DOHH2 (cell line): Measurements from ENCODE around the gene KRT37.

Experiments used
- CTCF ChIP-seq: fragments of 200-600 bp; sonication (generic); IDR thresholded peaks from one replicate; pipeline ENCODE4 v1.5.1; 2014; ENCODE audit warnings: antibody characterized with exemption, mild to moderate bottlenecking, low read depth, low read length; ENCODE audit not compliant: poor library complexity, severe bottlenecking
- EZH2phosphoT487 ChIP-seq: fragments of 200-600 bp; sonication (generic); IDR thresholded peaks from 2 replicates; pipeline ENCODE4 v1.6.1; 2017; ENCODE audit warnings: borderline replicate concordance, mild to moderate bottlenecking, antibody characterized with exemption, low read length, moderate library complexity, mixed read lengths

DNA sequence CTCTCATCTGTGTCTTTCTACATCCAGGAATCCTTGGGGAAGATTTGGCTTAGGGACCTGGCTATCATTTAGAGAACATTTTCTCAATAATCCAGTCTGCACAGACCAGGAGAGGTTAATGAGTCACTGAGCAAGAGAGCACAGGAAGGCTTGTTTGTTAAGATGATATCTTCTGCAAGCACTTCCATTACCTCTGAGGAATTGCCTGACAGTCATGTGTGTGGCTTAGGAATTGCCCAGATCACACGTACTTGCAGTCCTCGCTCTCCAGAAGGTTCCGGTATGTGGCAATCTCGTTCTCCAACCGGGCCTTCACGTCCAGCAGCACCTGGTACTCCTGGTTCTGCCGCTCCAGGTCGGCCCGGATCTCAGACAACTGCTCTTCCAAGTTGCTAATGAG, 3.3 kb downstream of the KRT37 start:
- TF ChIP-seq CTCF, result no peak
- no peak for TF ChIP-seq EZH2phosphoT487
